T-helper 1 cell treated with Interleukin-12 subunit alpha and Interleukin-12 subunit beta and Interleukin-4 antibody, amounts not matched to agents 30 ng/mL and 1 ng/mL, for 36 hours (primary cell): ENCODE data around the gene ZCRB1. TPM values are rescaled to one million over a fixed set of nuclear protein-coding genes. Genes with fewer than 3 reads are reported as not detected.
"Not testable (repeated sequence)": the region's sequence is repeated elsewhere in the genome, so short reads cannot be mapped to it uniquely, and the experiment has no call there.

ENCODE experiments used
- intact Hi-C: fragments of 100-400 bp; cut with micrococcal nuclease; formaldehyde crosslinking; loops from one replicate; pipeline ENCODE4 v1.15.1; 2024
- total RNA-seq: library from RNA; stranded (reverse); gene quantifications from 2 replicates; pipeline ENCODE4 v1.2.3, GENCODE V29; 2022

ZCRB1 gene
- total RNA-seq = 41.2 and 46.3 TPM in 2 replicates

- intact Hi-C loops = loop anchor here (1.0 to 2.0 kb wide), 6 partner anchors 47 to 1481 kb away; partner anchors contain the start of genes IRAK4, PUS7L and YAF2
Observed at GRCh38 chr12:42325653-42326474, at the start of gene ZCRB1, which contains the start of gene PPHLN1. Gene ZCRB1 (minus strand): TSS chr12:42326094. CDS start chr12:42324102, 1,992 bp downstream. Gene PPHLN1 (plus strand): TSS chr12:42326167. CDS start chr12:42335903, 9,736 bp downstream.

- intact Hi-C loops = loop anchor here (2.0 to 5.0 kb wide), 6 partner anchors 47 to 1426 kb away; partner anchors contain the start of genes GXYLT1, PPHLN1 and ZCRB1
Observed at GRCh38 chr12:42373669-42374068, 47.8 kb upstream of the ZCRB1 start.

- intact Hi-C loops = loop anchor here (1.0 to 5.0 kb wide), 8 partner anchors 45 to 1425 kb away; partner anchors contain the start of genes GXYLT1, PPHLN1 and ZCRB1
Observed at GRCh38 chr12:42372154-42372791, 46.4 kb upstream of the ZCRB1 start.

- intact Hi-C loops = loop anchor here (5.0 kb wide), 2 partner anchors 228 to 1423 kb away; partner anchors contain the start of gene GXYLT1
Observed at GRCh38 chr12:42370013-42370412, 44.1 kb upstream of the ZCRB1 start.

- intact Hi-C loops = no loop called here
Observed at GRCh38 chr12:42365486-42365885, 39.6 kb upstream of the ZCRB1 start.

GRCh38 chr12:42364692-42365091 lies 38.8 kb upstream of the ZCRB1 start:
- intact Hi-C loops = no loop called here

- intact Hi-C loops = no loop called here
Observed at GRCh38 chr12:42362647-42363260, 36.9 kb upstream of the ZCRB1 start.

GRCh38 chr12:42361909-42362646 lies 36.2 kb upstream of the ZCRB1 start:
- intact Hi-C loops = no loop called here

- intact Hi-C loops = no loop called here
Observed at GRCh38 chr12:42360747-42361403, 35.0 kb upstream of the ZCRB1 start.

- intact Hi-C loops = no loop called here
Observed at GRCh38 chr12:42356344-42356743, 30.4 kb upstream of the ZCRB1 start.

GRCh38 chr12:42350021-42350407 lies 24.1 kb upstream of the ZCRB1 start:
- intact Hi-C loops = not testable (repeated sequence)

GRCh38 chr12:42349119-42350020 lies 23.5 kb upstream of the ZCRB1 start:
- intact Hi-C loops = not testable (repeated sequence)

GRCh38 chr12:42346403-42347002 lies 20.6 kb upstream of the ZCRB1 start:
- intact Hi-C loops = no loop called here

GRCh38 chr12:42343721-42344120 lies 17.8 kb upstream of the ZCRB1 start:
- intact Hi-C loops = no loop called here

- intact Hi-C loops = no loop called here
Observed at GRCh38 chr12:42342028-42342427, 16.1 kb upstream of the ZCRB1 start.

GRCh38 chr12:42338280-42338679 lies 12.4 kb upstream of the ZCRB1 start:
- intact Hi-C loops = no loop called here

- intact Hi-C loops = no loop called here
Observed at GRCh38 chr12:42336286-42336685, 10.4 kb upstream of the ZCRB1 start.

- intact Hi-C loops = loop anchor here (1.0 to 5.0 kb wide), 4 partner anchors 203 to 1385 kb away; no protein-coding TSS in a partner anchor
Observed at GRCh38 chr12:42332301-42333285, 6.7 kb upstream of the ZCRB1 start.
